Esophagus squamous epithelium (tissue), 4 donors: ENCODE results near the gene FAM216B.

ENCODE experiments used
- POLR2A ChIP-seq, 4 donors: fragments of 450-650 bp; IDR thresholded peaks; one replicate each; pipeline ENCODE4 v1.6.1; 2017; ENCODE audit warnings: antibody characterized with exemption in 4 of 4, mild to moderate bottlenecking in 4 of 4, moderate library complexity in 3 of 4
- TF ChIP-seq, protein P1 (sequence below), 6 experiments: fragments of 450-650 bp in 4 of 6; fragments of 200-600 bp in 2 of 6; sonication (generic) in 2 of 6; IDR thresholded peaks; one replicate each; pipeline ENCODE4 v1.5.1; 2016 to 2019; ENCODE audit warnings: antibody characterized with exemption in 6 of 6, mild to moderate bottlenecking in 4 of 6, moderate library complexity in 4 of 6

DNA sequence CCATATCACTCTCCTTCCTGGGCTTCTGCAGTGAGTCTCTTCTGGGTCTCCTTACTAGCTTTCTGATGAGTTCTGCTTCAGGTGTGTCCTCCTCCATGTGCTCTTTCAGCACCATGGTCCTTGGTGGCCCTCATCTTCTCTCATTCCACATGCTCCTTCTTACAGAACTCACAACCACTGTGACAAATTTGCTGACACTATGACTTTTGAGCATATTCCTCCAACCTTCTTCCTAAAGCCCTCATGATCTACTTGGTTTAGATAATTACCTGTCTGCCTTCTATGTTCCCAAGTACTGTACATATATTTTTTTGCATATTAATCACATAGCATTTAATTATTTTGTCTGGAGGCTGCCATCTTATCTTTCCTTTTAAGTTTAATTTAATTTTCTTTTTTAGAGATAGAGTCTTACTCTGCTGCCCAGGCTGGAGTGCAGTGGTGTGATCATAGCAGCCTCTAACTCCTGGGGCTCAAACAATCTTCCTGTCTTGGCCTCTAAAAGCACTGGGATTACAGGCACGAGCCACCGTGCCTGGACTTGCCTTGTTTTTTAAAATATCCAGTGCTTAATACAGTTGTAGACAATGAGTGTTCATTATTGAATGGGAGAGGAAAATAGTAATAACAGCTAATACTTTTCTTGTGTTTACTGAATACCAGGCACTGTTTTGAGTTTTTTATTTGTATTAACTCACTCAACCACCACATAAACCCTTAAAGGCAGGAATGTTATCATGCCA lies 23.5 kb upstream of the FAM216B start:
- TF ChIP-seq POLR2A (IDR thresholded peaks at IDR 0.05), result no peak
- TF ChIP-seq, protein P1, sequence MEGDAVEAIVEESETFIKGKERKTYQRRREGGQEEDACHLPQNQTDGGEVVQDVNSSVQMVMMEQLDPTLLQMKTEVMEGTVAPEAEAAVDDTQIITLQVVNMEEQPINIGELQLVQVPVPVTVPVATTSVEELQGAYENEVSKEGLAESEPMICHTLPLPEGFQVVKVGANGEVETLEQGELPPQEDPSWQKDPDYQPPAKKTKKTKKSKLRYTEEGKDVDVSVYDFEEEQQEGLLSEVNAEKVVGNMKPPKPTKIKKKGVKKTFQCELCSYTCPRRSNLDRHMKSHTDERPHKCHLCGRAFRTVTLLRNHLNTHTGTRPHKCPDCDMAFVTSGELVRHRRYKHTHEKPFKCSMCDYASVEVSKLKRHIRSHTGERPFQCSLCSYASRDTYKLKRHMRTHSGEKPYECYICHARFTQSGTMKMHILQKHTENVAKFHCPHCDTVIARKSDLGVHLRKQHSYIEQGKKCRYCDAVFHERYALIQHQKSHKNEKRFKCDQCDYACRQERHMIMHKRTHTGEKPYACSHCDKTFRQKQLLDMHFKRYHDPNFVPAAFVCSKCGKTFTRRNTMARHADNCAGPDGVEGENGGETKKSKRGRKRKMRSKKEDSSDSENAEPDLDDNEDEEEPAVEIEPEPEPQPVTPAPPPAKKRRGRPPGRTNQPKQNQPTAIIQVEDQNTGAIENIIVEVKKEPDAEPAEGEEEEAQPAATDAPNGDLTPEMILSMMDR (IDR thresholded peaks at IDR 0.05), result no peak
